ENCODE measurements around the gene LINGO4. TPM values are rescaled to one million over a fixed set of nuclear protein-coding genes. Genes with fewer than 3 reads are reported as not detected.

The LINGO4 gene
- total and polyA plus RNA-seq, 2 experiments from 2014 or later = not detected

DNA sequence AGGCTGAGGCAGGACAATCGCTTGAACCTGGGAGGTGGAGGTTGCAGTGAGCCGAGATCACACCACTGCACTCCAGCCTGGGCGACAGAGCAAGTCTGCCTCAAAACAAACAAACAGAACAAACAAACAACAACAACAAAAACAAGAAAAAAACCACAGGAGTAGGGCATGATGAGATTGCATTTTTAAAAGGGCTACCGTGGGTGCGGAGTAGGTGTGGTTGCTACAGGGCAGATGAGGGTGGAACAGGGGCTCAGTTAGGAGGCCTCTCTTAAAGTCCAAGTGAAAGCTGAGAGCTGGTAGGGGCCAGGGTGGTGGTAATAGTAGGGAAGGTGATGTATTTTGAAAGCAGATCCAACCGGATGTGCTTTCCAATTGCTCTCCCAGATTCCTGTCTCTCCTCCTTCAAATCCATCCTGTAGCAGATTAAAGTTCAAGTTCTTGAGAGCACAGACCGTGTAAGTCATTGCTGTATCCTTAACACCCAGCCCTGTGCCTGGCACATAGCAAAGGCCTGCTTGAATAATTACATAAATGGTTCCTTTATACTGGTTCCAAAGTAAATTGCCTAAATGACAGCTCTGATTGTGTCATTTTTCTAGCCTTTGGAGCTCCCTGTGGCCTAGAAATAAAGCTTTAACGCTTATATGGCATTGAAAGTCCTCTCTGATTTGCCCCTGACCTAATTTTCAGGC is 4.2 kb upstream of the LINGO4 start:
- Histone ChIP-seq H3K27ac (no peak overlapping the region), H3K4me2 (no peak overlapping the region), H3K4me3 (no peak overlapping the region), H3K36me3 (replicated peaks; ENCODE audit: insufficient read depth, low read depth) (no peaks in the 10 kb centered on the region), H3K4me1 (ENCODE audit: insufficient read depth) (no peaks in the 10 kb centered on the region), H3K79me2 (no peaks in the 10 kb centered on the region), H2AFZ (no peak overlapping the region), H3K27me3 (no peaks in the 10 kb centered on the region), H4K20me1 (ENCODE audit: insufficient read depth, poor library complexity, severe bottlenecking) (no peaks in the 10 kb centered on the region), H3K9me3 (ENCODE audit: low read depth) (no peaks in the 10 kb centered on the region), H3K9me2 (replicated peaks; ENCODE audit: insufficient read depth) (no peaks in the 10 kb centered on the region)
- DNase-seq (ENCODE audit: low spot score) = no peak
- WGBS (ENCODE audit: low lambda C conversion rate, missing lambda C conversion rate) = 71% methylated on average over 8 of the region's 8 CpGs
- TF ChIP-seq, protein P1, sequence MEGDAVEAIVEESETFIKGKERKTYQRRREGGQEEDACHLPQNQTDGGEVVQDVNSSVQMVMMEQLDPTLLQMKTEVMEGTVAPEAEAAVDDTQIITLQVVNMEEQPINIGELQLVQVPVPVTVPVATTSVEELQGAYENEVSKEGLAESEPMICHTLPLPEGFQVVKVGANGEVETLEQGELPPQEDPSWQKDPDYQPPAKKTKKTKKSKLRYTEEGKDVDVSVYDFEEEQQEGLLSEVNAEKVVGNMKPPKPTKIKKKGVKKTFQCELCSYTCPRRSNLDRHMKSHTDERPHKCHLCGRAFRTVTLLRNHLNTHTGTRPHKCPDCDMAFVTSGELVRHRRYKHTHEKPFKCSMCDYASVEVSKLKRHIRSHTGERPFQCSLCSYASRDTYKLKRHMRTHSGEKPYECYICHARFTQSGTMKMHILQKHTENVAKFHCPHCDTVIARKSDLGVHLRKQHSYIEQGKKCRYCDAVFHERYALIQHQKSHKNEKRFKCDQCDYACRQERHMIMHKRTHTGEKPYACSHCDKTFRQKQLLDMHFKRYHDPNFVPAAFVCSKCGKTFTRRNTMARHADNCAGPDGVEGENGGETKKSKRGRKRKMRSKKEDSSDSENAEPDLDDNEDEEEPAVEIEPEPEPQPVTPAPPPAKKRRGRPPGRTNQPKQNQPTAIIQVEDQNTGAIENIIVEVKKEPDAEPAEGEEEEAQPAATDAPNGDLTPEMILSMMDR (IDR thresholded peaks at IDR 0.05; ENCODE audit: poor library complexity) = no peak
- TF ChIP-seq EZH2phosphoT487 (IDR thresholded peaks at IDR 0.05; ENCODE audit: low read depth, severe bottlenecking, unreplicated experiment) (no peak), EZH2 (IDR thresholded peaks at IDR 0.05; ENCODE audit: borderline replicate concordance) (no peak)

DNA sequence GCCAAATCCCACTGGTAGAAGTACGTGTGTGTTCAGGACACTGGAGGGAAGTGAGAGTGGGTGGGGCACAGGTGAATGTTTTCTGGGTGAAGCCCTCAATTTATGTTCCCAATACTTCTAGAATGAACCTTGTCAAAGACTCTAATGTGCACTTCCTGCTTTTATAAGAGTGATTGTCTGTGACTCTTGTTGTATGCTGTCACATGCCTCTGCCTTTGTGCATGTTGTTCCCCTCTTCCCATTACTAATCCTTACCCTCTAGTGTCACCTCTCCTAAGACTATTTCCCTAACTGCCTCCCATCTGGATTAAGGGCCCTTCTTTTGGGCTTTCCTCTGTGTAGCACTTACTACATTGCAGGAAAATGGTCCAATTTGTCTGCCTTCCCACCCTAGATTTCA is 2.5 kb upstream of the LINGO4 start:
- H3K4me2 ChIP-seq = no peak overlapping the region
- no peak for DNase-seq (ENCODE audit: low spot score)
- no peaks in the 10 kb centered on the region for H4K20me1 ChIP-seq (ENCODE audit: insufficient read depth, poor library complexity, severe bottlenecking)
- H3K27me3 ChIP-seq = peaks cover 13% of the 10 kb centered on the region
- TF ChIP-seq EZH2phosphoT487 (IDR thresholded peaks at IDR 0.05; ENCODE audit: low read depth, severe bottlenecking, unreplicated experiment) (no peak), EZH2 (IDR thresholded peaks at IDR 0.05; ENCODE audit: borderline replicate concordance) (no peak)
- TF ChIP-seq, protein P1 (IDR thresholded peaks at IDR 0.05; ENCODE audit: poor library complexity) = no peak
- H3K4me3 ChIP-seq = no peak overlapping the region
- no peak overlapping the region for H2AFZ ChIP-seq
- H3K9me2 ChIP-seq (replicated peaks; ENCODE audit: insufficient read depth) = no peaks in the 10 kb centered on the region
- H3K36me3 ChIP-seq (replicated peaks; ENCODE audit: insufficient read depth, low read depth) = no peaks in the 10 kb centered on the region
- no peaks in the 10 kb centered on the region for H3K9me3 ChIP-seq (ENCODE audit: low read depth)
- no peaks in the 10 kb centered on the region for H3K79me2 ChIP-seq
- H3K27ac ChIP-seq = no peak overlapping the region
- no peaks in the 10 kb centered on the region for H3K4me1 ChIP-seq (ENCODE audit: insufficient read depth)
- WGBS (ENCODE audit: low lambda C conversion rate, missing lambda C conversion rate) = 86% methylated on average over 1 of the region's 1 CpG

DNA sequence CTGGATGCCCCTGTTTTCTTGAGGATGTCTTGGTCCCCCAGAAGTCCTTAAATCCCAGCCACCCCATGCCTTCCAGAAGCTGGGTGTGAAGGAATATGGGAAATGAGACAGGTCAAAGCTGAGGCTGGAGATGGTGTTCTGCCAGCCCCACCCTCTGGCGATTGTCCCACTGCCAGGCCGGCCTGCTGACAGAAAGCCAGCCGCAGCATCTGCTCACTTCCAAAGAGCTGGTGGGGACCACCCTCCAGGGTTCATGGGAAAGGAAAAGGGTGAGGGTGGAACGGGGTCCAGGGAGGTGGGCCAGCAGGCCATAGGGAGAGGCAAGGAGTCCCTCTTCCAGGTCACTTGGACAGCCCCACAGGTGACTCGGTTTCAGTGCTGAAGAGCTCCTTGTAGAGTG is 1.9 kb upstream of the LINGO4 start:
- Histone ChIP-seq H3K4me3 (no peak overlapping the region), H3K4me1 (ENCODE audit: insufficient read depth) (no peaks in the 10 kb centered on the region), H2AFZ (no peak overlapping the region), H3K79me2 (no peaks in the 10 kb centered on the region), H3K9me3 (ENCODE audit: low read depth) (no peaks in the 10 kb centered on the region), H3K9me2 (replicated peaks; ENCODE audit: insufficient read depth) (no peaks in the 10 kb centered on the region), H4K20me1 (ENCODE audit: insufficient read depth, poor library complexity, severe bottlenecking) (no peaks in the 10 kb centered on the region), H3K36me3 (replicated peaks; ENCODE audit: insufficient read depth, low read depth) (no peaks in the 10 kb centered on the region), H3K4me2 (no peak overlapping the region), H3K27ac (no peak overlapping the region), H3K27me3 (peaks cover 13% of the 10 kb centered on the region)
- DNase-seq (ENCODE audit: low spot score) = no peak
- WGBS (ENCODE audit: low lambda C conversion rate, missing lambda C conversion rate) = 80% methylated on average over 5 of the region's 5 CpGs
- TF ChIP-seq EZH2 (IDR thresholded peaks at IDR 0.05; ENCODE audit: borderline replicate concordance) = no peak
- TF ChIP-seq, protein P1 (IDR thresholded peaks at IDR 0.05; ENCODE audit: poor library complexity) = no peak
- no peak for TF ChIP-seq EZH2phosphoT487 (IDR thresholded peaks at IDR 0.05; ENCODE audit: low read depth, severe bottlenecking, unreplicated experiment)

Data from hepatocyte (in vitro differentiated cells).